Inflammatory macrophage (primary cell): ENCODE results near the gene SERTM1.

Source experiments
- DNase-seq, 2 donors: peaks; one replicate each; pipeline ENCODE4 v3.0.0-alpha.2; 2020 to 2022

SERTM1 gene

GRCh38 chr13:36712290-36712689 lies 38.5 kb downstream of the SERTM1 start:
- DNase-seq: no peak

GRCh38 chr13:36712770-36713169 lies 39.0 kb downstream of the SERTM1 start:
- no peak for DNase-seq

- DNase-seq: no peak
Measured at GRCh38 chr13:36713887-36714286, 40.1 kb downstream of the SERTM1 start.

GRCh38 chr13:36715841-36716240 lies 42.0 kb downstream of the SERTM1 start:
- no peak for DNase-seq

- DNase-seq: no peak
Measured at GRCh38 chr13:36717017-36717416, 43.2 kb downstream of the SERTM1 start.

GRCh38 chr13:36717966-36718545 lies 44.2 kb downstream of the SERTM1 start:
- no peak for DNase-seq

GRCh38 chr13:36718686-36719085 lies 44.9 kb downstream of the SERTM1 start:
- no peak for DNase-seq

GRCh38 chr13:36724141-36724540 lies 50.3 kb downstream of the SERTM1 start:
- no peak for DNase-seq

- no peak for DNase-seq
Measured at GRCh38 chr13:36725936-36726335, 52.1 kb downstream of the SERTM1 start.

GRCh38 chr13:36728006-36728405 lies 54.2 kb downstream of the SERTM1 start:
- no peak for DNase-seq

GRCh38 chr13:36736119-36736726 lies 62.4 kb downstream of the SERTM1 start:
- peak; percentile 36 to 66 for DNase-seq

- DNase-seq: no peak
Measured at GRCh38 chr13:36737524-36738083, 63.8 kb downstream of the SERTM1 start.

GRCh38 chr13:36745436-36745835 lies 71.6 kb downstream of the SERTM1 start:
- DNase-seq: no peak

GRCh38 chr13:36746051-36746450 lies 72.2 kb downstream of the SERTM1 start:
- no peak for DNase-seq
